Measurements from ENCODE around the gene BMP6. TPM values are rescaled to one million over a fixed set of nuclear protein-coding genes. Genes with fewer than 3 reads are reported as not detected.

Gene BMP6
- polyA plus RNA-seq, 1 donor (not counting 4 experiments of a cell fraction or from before 2014, with no cell fraction given) = 0.05 TPM

DNA sequence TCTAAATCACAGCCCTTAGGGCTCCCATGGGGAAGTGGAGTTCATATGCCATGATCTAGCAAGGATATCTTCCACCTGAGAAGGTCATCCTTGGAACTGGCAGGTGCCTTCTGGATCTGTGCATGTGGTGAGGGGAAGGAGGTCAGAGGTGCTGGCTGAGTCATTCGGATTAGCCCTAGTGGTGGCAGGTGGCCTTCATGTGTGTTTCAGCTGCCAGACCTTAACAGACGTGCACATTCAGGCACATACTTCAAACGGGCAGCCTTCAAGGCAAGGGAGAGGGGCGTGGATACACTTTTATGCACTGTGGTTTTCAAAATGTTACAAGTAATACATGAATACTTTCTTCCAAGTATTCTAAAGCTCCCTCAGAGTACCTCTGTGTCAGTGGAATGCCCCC, 51.2 kb downstream of the BMP6 start:
- Histone ChIP-seq H3K9ac (ENCODE audit: control insufficient read depth, extremely low read depth, insufficient read depth, low read length) (no peak overlapping the region), H3K9me1 (ENCODE audit: control insufficient read depth, extremely low read depth, insufficient read depth, low read length) (no peaks in the 10 kb centered on the region), H3K36me3 (ENCODE audit: control insufficient read depth in 2 of 2, extremely low read depth in 1 of 2, insufficient read depth in 2 of 2, low read length in 2 of 2) (no peaks in the 10 kb centered on the region), H3K4me1 (ENCODE audit: control insufficient read depth, extremely low read depth, insufficient read depth, low read length) (no peaks in the 10 kb centered on the region), H3K79me2 (ENCODE audit: control insufficient read depth, insufficient read depth, low read length) (no peaks in the 10 kb centered on the region), H2AFZ (ENCODE audit: control insufficient read depth, low read length) (no peak overlapping the region), H4K20me1 (ENCODE audit: control insufficient read depth, extremely low read depth, insufficient read depth, low read length) (no peaks in the 10 kb centered on the region), H3K27ac (ENCODE audit: control insufficient read depth, insufficient read depth, low read length) (no peak overlapping the region), H3K27me3 (ENCODE audit: control insufficient read depth, extremely low read depth, insufficient read depth, low read length) (no peaks in the 10 kb centered on the region), H3K4me2 (ENCODE audit: control insufficient read depth, extremely low read depth, insufficient read depth, low read depth, low read length) (no peak overlapping the region), H3K4me3 (ENCODE audit: control insufficient read depth in 2 of 3, extremely low read depth in 1 of 3, insufficient read depth in 2 of 3, low read depth in 1 of 3, low read length in 3 of 3) (no peak overlapping the region), H3K9me3 (ENCODE audit: control insufficient read depth, low read depth, low read length) (no peaks in the 10 kb centered on the region)
- DNase-seq (ENCODE audit: low read depth, low spot score) (no peak), FAIRE-seq (no peak)
- TF ChIP-seq EZH2 (IDR thresholded peaks at IDR 0.05; ENCODE audit: low read length) = no peak
- TF ChIP-seq, protein P1, sequence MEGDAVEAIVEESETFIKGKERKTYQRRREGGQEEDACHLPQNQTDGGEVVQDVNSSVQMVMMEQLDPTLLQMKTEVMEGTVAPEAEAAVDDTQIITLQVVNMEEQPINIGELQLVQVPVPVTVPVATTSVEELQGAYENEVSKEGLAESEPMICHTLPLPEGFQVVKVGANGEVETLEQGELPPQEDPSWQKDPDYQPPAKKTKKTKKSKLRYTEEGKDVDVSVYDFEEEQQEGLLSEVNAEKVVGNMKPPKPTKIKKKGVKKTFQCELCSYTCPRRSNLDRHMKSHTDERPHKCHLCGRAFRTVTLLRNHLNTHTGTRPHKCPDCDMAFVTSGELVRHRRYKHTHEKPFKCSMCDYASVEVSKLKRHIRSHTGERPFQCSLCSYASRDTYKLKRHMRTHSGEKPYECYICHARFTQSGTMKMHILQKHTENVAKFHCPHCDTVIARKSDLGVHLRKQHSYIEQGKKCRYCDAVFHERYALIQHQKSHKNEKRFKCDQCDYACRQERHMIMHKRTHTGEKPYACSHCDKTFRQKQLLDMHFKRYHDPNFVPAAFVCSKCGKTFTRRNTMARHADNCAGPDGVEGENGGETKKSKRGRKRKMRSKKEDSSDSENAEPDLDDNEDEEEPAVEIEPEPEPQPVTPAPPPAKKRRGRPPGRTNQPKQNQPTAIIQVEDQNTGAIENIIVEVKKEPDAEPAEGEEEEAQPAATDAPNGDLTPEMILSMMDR (optimal IDR thresholded peaks at IDR 0.05 in 1 of 3, IDR thresholded peaks at IDR 0.05 in 1 of 3, conservative IDR thresholded peaks at IDR 0.05 in 1 of 3; ENCODE audit: extremely low read depth in 1 of 3, insufficient read depth in 2 of 3, low read length in 3 of 3) = no peak
- dilution Hi-C loops (cut with MboI; ENCODE audit: extremely low pct_ligation_motif_present, low sequenced_read_pairs) = no loop called here

DNA sequence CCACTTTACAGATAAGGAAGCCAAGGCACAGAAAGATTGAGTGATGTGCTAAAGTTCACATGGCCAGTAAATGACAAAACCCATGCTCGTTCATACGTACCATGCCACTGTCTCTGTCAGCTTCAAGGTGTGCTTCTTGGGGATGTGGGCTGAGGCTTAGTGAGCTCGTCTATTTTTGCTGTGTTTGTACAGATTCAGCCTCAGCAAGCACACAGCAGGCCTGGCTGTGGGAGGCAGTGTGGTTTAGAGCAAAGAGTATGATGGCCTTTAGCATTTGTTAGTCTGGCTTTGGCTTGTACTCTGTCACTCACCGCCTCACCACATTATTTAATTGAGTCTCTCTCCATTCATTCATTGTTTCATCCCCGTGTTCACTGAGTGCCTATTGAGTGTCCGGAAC, 55.3 kb downstream of the BMP6 start:
- DNase-seq (ENCODE audit: low read depth, low spot score) (no peak), FAIRE-seq (no peak)
- Histone ChIP-seq H3K9ac (ENCODE audit: control insufficient read depth, extremely low read depth, insufficient read depth, low read length) (no peak overlapping the region), H3K4me1 (ENCODE audit: control insufficient read depth, extremely low read depth, insufficient read depth, low read length) (no peaks in the 10 kb centered on the region), H3K36me3 (ENCODE audit: control insufficient read depth in 2 of 2, extremely low read depth in 1 of 2, insufficient read depth in 2 of 2, low read length in 2 of 2) (no peaks in the 10 kb centered on the region), H3K27me3 (ENCODE audit: control insufficient read depth, extremely low read depth, insufficient read depth, low read length) (no peaks in the 10 kb centered on the region), H3K4me2 (ENCODE audit: control insufficient read depth, extremely low read depth, insufficient read depth, low read depth, low read length) (no peak overlapping the region), H3K4me3 (ENCODE audit: control insufficient read depth in 2 of 3, extremely low read depth in 1 of 3, insufficient read depth in 2 of 3, low read depth in 1 of 3, low read length in 3 of 3) (no peak overlapping the region), H3K27ac (ENCODE audit: control insufficient read depth, insufficient read depth, low read length) (no peak overlapping the region), H3K9me3 (ENCODE audit: control insufficient read depth, low read depth, low read length) (no peaks in the 10 kb centered on the region), H3K79me2 (ENCODE audit: control insufficient read depth, insufficient read depth, low read length) (no peaks in the 10 kb centered on the region), H2AFZ (ENCODE audit: control insufficient read depth, low read length) (no peak overlapping the region), H4K20me1 (ENCODE audit: control insufficient read depth, extremely low read depth, insufficient read depth, low read length) (no peaks in the 10 kb centered on the region), H3K9me1 (ENCODE audit: control insufficient read depth, extremely low read depth, insufficient read depth, low read length) (no peaks in the 10 kb centered on the region)
- TF ChIP-seq EZH2 (IDR thresholded peaks at IDR 0.05; ENCODE audit: low read length) = no peak
- TF ChIP-seq, protein P1 (optimal IDR thresholded peaks at IDR 0.05 in 1 of 3, IDR thresholded peaks at IDR 0.05 in 1 of 3, conservative IDR thresholded peaks at IDR 0.05 in 1 of 3; ENCODE audit: extremely low read depth in 1 of 3, insufficient read depth in 2 of 3, low read length in 3 of 3) = no peak
- dilution Hi-C loops (cut with MboI; ENCODE audit: extremely low pct_ligation_motif_present, low sequenced_read_pairs) = no loop called here

Data from keratinocyte (primary cell).